Astrocyte (in vitro differentiated cells and primary cell): Measurements from ENCODE around the gene ZIC4.

Source experiments
- EZH2 ChIP-seq: IDR thresholded peaks from 2 replicates; pipeline ENCODE4 v1.6.1; 2012; ENCODE audit warnings: mild to moderate bottlenecking, low read length, inconsistent platforms; ENCODE audit not compliant: insufficient read depth
- TF ChIP-seq, protein P1 (sequence below): IDR thresholded peaks from 2 replicates; pipeline ENCODE4 v1.5.1; 2011; ENCODE audit warnings: low read depth, mild to moderate bottlenecking, inconsistent platforms, low read length, moderate library complexity; ENCODE audit not compliant: insufficient read depth

DNA sequence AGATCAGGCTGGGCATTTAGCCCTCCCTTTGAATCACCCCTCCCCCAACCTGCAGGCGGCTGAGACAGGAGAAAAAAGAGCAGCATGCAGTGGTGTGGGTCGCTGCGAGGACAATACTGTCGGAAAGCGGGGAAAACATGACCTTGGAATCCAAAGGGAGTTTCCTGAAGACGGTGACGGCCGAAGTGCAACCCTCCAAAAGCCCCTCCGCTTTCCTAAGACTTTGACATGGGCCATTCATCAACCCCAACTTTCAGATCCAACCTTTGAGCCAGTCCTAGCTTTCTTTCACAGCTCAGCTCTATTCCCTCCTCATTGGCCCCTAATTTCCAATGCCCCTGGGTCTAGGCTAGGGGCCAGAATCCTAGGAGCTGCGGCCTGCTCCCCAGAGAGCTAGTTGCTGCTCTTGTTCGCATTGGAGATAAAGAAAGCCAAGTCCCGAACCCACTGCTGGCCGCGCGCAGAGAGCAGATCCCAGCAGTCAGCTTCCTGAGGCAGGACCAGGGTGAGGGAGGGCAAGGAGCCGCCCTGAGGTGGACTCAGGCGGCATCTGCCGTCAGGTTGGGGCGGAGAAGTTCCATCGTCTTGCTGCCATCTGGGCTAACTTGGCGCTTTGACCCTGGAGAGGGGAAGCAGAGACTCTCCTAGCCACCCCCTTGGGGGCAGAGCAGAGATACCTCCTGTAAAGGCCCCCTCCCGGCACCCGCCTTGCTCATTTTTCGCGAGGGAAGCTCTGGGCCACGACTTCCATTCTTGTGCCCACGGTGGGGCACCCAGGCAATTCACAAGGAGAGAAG, 914 bp downstream of the ZIC4 start:
- TF ChIP-seq, protein P1, sequence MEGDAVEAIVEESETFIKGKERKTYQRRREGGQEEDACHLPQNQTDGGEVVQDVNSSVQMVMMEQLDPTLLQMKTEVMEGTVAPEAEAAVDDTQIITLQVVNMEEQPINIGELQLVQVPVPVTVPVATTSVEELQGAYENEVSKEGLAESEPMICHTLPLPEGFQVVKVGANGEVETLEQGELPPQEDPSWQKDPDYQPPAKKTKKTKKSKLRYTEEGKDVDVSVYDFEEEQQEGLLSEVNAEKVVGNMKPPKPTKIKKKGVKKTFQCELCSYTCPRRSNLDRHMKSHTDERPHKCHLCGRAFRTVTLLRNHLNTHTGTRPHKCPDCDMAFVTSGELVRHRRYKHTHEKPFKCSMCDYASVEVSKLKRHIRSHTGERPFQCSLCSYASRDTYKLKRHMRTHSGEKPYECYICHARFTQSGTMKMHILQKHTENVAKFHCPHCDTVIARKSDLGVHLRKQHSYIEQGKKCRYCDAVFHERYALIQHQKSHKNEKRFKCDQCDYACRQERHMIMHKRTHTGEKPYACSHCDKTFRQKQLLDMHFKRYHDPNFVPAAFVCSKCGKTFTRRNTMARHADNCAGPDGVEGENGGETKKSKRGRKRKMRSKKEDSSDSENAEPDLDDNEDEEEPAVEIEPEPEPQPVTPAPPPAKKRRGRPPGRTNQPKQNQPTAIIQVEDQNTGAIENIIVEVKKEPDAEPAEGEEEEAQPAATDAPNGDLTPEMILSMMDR = no peak
- no peak for TF ChIP-seq EZH2
